Tibial nerve (tissue), 4 donors: ENCODE measurements around the gene MYO7A. TPM values are rescaled to one million over a fixed set of nuclear protein-coding genes. Genes with fewer than 3 reads are reported as not detected.

Source experiments
- DNase-seq, 2 donors: peaks; one replicate each; pipeline ENCODE4 v3.0.0-alpha.2; 2019; ENCODE audit warnings: low spot score in 2 of 2
- H3K27ac ChIP-seq, 4 donors: fragments of 200-600 bp; sonication (generic) in 3 of 4; one replicate each; pipeline ENCODE4 v1.5.1; 2017 to 2019; ENCODE audit warnings: mild to moderate bottlenecking in 1 of 4
- H3K27me3 ChIP-seq, 2 donors: fragments of 200-600 bp; sonication (generic) in 1 of 2; one replicate each; pipeline versions ENCODE4 v1.5.1 to v1.6.0; 2017 to 2019
- H3K36me3 ChIP-seq, 3 donors: fragments of 200-600 bp; sonication (generic); one replicate each; pipeline ENCODE4 v1.5.1; 2018 to 2019
- H3K4me1 ChIP-seq, 4 donors: fragments of 200-600 bp; sonication (generic) in 3 of 4; one replicate each; pipeline ENCODE4 v1.5.1; 2017 to 2019
- H3K4me3 ChIP-seq, 4 donors: fragments of 200-600 bp; sonication (generic) in 3 of 4; one replicate each; pipeline ENCODE4 v1.5.1; 2017 to 2019; ENCODE audit warnings: mild to moderate bottlenecking in 1 of 4, moderate library complexity in 1 of 4
- H3K9me3 ChIP-seq, 4 donors: fragments of 200-600 bp; sonication (generic) in 3 of 4; one replicate each; pipeline ENCODE4 v1.5.1; 2017 to 2019
- CTCF ChIP-seq, 5 experiments: fragments of 200-600 bp in 3 of 5; fragments of 450-650 bp in 2 of 5; sonication (generic) in 3 of 5; IDR thresholded peaks; one replicate each; pipeline ENCODE4 v1.5.1; 2016 to 2019; ENCODE audit warnings: antibody characterized with exemption in 5 of 5, mild to moderate bottlenecking in 3 of 5, moderate library complexity in 2 of 5
- EP300 ChIP-seq, 2 donors: sonication (generic); formaldehyde crosslinking; IDR thresholded peaks; one replicate each; pipeline ENCODE4 v1.6.1; 2017; ENCODE audit warnings: antibody characterized with exemption in 2 of 2, mild to moderate bottlenecking in 1 of 2
- POLR2A ChIP-seq, 2 donors: fragments of 450-650 bp; IDR thresholded peaks; one replicate each; pipeline ENCODE4 v1.6.1; 2017; ENCODE audit warnings: antibody characterized with exemption in 2 of 2, mild to moderate bottlenecking in 2 of 2, moderate library complexity in 2 of 2
- WGBS, 2 donors: methylation state at CpG; one replicate each; pipeline ENCODE4 v1.1.5; 2018; 5-methylcytosine and 5-hydroxymethylcytosine counted together
- total RNA-seq, 4 donors: library from RNA; depleted of rRNA; stranded (reverse); fragments of >200 nt; gene quantifications; one replicate each; pipeline ENCODE4 v1.1.0, GENCODE V29; 2016

MYO7A gene
- total RNA-seq, 4 donors from 2014 or later, result 12.6 to 45.0 (median 24.4) TPM

GRCh38 chr11:77203901-77204753 is 76.1 kb downstream of the MYO7A start:
- peaks cover 0 to 8% (median 0%) of the 10 kb centered on the region in 4 donors for H3K4me1 ChIP-seq
- TF ChIP-seq EP300 (IDR thresholded peaks at IDR 0.05), result no peak
- no peak for TF ChIP-seq CTCF (IDR thresholded peaks at IDR 0.05)
- TF ChIP-seq POLR2A (IDR thresholded peaks at IDR 0.05), result no peak
- H3K27ac ChIP-seq, result no peak overlapping the region
- H3K36me3 ChIP-seq, result no peaks in the 10 kb centered on the region
- WGBS, 2 donors, result 81 to 86% methylated on average over 13 to 14 of the region's 20 CpGs
- no peak for DNase-seq
- no peaks in the 10 kb centered on the region for H3K9me3 ChIP-seq
- no peaks in the 10 kb centered on the region for H3K27me3 ChIP-seq
- no peak overlapping the region for H3K4me3 ChIP-seq

DNA sequence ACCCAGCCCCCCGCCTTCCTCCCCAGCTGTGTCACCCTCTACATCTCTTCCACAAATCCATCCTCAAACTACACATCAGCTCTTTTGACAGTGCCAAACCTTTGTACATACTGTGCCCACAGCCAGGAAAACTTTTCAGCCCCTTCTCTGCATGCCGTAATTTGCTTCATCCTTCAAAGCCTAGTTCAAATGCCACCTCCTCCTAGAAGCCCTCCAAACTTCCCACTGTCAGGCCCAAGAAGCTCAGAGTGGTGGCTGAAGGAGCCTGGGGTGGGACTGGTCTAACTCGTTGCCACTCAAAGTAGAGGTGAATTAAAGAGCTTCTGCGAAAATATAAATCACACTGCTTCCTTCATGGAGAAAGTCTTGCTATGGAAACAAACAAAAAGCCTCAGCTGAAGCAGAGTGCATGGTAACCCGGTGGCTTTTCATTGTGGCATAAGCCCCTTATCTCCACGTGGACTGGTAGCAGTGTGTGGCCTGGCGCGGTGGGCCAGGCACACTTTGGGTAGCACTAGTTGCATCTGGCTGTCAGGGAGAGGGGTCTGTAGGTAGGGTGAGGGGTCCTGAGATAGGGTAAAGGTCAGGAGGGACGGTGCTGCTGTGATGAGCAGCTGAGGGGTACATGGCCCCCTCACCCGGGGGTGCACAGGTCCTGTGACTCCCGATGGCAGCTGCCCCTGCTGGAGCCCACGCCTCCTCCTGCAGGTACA is 76.9 kb downstream of the MYO7A start:
- Histone ChIP-seq H3K27ac (no peak overlapping the region), H3K4me1 (peaks cover 0 to 8% (median 0%) of the 10 kb centered on the region in 4 donors), H3K4me3 (no peak overlapping the region), H3K36me3 (no peaks in the 10 kb centered on the region), H3K9me3 (no peaks in the 10 kb centered on the region), H3K27me3 (no peaks in the 10 kb centered on the region)
- 81 to 89% methylated on average over 12 of the region's 12 CpGs for WGBS, 2 donors
- no peak for TF ChIP-seq EP300 (IDR thresholded peaks at IDR 0.05)
- no peak for DNase-seq

GRCh38 chr11:77205467-77206263 is 77.6 kb downstream of the MYO7A start:
- no peaks in the 10 kb centered on the region for H3K36me3 ChIP-seq
- H3K4me1 ChIP-seq, result peaks cover 0 to 8% (median 0%) of the 10 kb centered on the region in 4 donors
- no peak for TF ChIP-seq EP300 (IDR thresholded peaks at IDR 0.05)
- TF ChIP-seq CTCF (IDR thresholded peaks at IDR 0.05), result no peak
- TF ChIP-seq POLR2A (IDR thresholded peaks at IDR 0.05), result no peak
- no peaks in the 10 kb centered on the region for H3K27me3 ChIP-seq
- H3K4me3 ChIP-seq, result no peak overlapping the region
- H3K27ac ChIP-seq, result no peak overlapping the region
- no peaks in the 10 kb centered on the region for H3K9me3 ChIP-seq
- 74 to 79% methylated on average over 25 to 30 of the region's 30 CpGs for WGBS, 2 donors
- no peak for DNase-seq

DNA sequence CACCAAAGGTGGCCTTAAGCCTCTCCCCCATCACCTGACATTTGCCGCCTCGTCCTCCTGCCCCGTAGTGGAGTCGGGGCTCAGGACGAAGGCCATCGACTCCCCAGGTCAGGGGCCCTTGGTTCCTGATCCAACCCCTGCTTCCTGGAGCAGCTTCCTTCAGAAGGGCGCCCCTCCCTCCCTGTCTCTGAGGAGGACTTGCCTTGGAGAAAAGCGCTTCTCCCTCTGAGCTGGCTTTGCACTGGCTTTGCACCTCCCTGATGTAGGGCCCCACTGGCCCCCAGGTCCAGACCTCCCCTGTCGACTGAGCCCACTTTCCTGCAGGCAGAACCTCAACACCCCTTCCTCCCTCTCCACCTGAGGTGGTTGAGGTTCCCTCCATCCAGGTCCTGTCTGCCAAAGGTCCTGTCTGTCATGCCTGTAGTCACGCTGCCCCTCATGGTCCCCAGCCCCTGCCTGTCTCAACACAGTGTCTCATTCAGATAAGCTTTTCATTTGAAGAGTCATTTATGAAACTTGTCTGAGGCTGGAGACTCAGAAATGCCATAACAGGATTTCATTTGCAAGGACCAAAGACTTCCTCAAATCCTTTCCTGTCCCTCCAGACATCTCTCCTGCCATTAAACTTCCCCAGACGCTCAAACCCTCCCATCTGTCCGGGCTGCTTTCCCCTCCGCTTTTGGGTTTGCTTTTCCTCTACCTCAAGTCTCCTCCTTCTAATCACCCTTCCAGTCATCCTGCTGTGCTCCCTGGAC is 78.4 kb downstream of the MYO7A start:
- Histone ChIP-seq H3K4me3 (no peak overlapping the region), H3K36me3 (peaks cover 0 to under 1% (median 0%) of the 10 kb centered on the region in 3 donors), H3K27ac (no peak overlapping the region), H3K4me1 (peaks cover 0 to 8% (median 0%) of the 10 kb centered on the region in 4 donors), H3K9me3 (no peaks in the 10 kb centered on the region), H3K27me3 (no peaks in the 10 kb centered on the region)
- no peak for DNase-seq
- TF ChIP-seq POLR2A (IDR thresholded peaks at IDR 0.05), result no peak
- TF ChIP-seq EP300 (IDR thresholded peaks at IDR 0.05), result no peak
- TF ChIP-seq CTCF (IDR thresholded peaks at IDR 0.05), result no peak
- 71 to 74% methylated on average over 12 to 13 of the region's 13 CpGs for WGBS, 2 donors

GRCh38 chr11:77207019-77207485 is 79.0 kb downstream of the MYO7A start:
- 75 to 82% methylated on average over 8 to 10 of the region's 10 CpGs for WGBS, 2 donors
- H3K4me3 ChIP-seq, result no peak overlapping the region
- H3K27me3 ChIP-seq, result no peaks in the 10 kb centered on the region
- H3K27ac ChIP-seq, result no peak overlapping the region
- DNase-seq, result no peak
- TF ChIP-seq CTCF (IDR thresholded peaks at IDR 0.05) (no peak), POLR2A (IDR thresholded peaks at IDR 0.05) (no peak), EP300 (IDR thresholded peaks at IDR 0.05) (no peak)
- H3K4me1 ChIP-seq, result peaks cover 0 to 8% (median 0%) of the 10 kb centered on the region in 4 donors
- H3K36me3 ChIP-seq, result peaks cover 0 to 7% (median 0%) of the 10 kb centered on the region in 3 donors
- no peaks in the 10 kb centered on the region for H3K9me3 ChIP-seq
